ENCODE data around the gene HJV. TPM values are rescaled to one million over a fixed set of nuclear protein-coding genes. Genes with fewer than 3 reads are reported as not detected.
A peak's percentile ranks its signal among the peaks of the same experiment; 100 is the strongest.

The HJV gene
- total RNA-seq, 1 experiment from 2014 or later, result not detected

GRCh38 chr1:145985129-145985501 lies 36.4 kb downstream of the HJV start:
- DNase-seq (no peak), ATAC-seq (no peak)
- Histone ChIP-seq H3F3A (ENCODE audit: low read length, unreplicated experiment) (no peaks in the 10 kb centered on the region), H3K4me1 (ENCODE audit: insufficient read depth, low read length) (peaks cover 38% of the 10 kb centered on the region), H3K79me2 (ENCODE audit: low read length) (no peaks in the 10 kb centered on the region), H3K27ac (ENCODE audit: low read length) (peak overlapping the region; percentile 17), H3K27me3 (ENCODE audit: low read length) (no peaks in the 10 kb centered on the region), H3K9ac (ENCODE audit: low read length) (no peak overlapping the region), H3K4me2 (ENCODE audit: low read length) (peak overlapping the region; percentile 66), H3K36me3 (ENCODE audit: low read depth, low read length) (no peaks in the 10 kb centered on the region), H3K9me2 (replicated peaks; ENCODE audit: low read length) (no peaks in the 10 kb centered on the region), H3K4me3 (ENCODE audit: low read length) (no peak overlapping the region), H3K9me3 (ENCODE audit: low read length) (no peaks in the 10 kb centered on the region), H2AFZ (ENCODE audit: low read length) (peak overlapping the region; percentile 67; the same call in 1 of the 2 replicates), H4K20me1 (ENCODE audit: low read length) (no peaks in the 10 kb centered on the region)
- TF ChIP-seq EZH2phosphoT487 (IDR thresholded peaks at IDR 0.05; ENCODE audit: borderline replicate concordance, low read length) (no peak), CTCF (conservative IDR thresholded peaks at IDR 0.05; ENCODE audit: low read depth, low read length) (no peak)
- ChIA-PET POLR2A (ENCODE audit: unreplicated experiment) (no interaction called here), CTCF (no interaction called here)
- no TSS peak for BruUV-seq (replicated peaks)
- intact Hi-C loops (cut with micrococcal nuclease), result no loop called here

GRCh38 chr1:145983960-145984830 lies 37.3 kb downstream of the HJV start:
- Histone ChIP-seq H3K27me3 (ENCODE audit: low read length) (no peaks in the 10 kb centered on the region), H3K9me3 (ENCODE audit: low read length) (no peaks in the 10 kb centered on the region), H3K4me2 (ENCODE audit: low read length) (no peak overlapping the region), H4K20me1 (ENCODE audit: low read length) (no peaks in the 10 kb centered on the region), H3K4me3 (ENCODE audit: low read length) (no peak overlapping the region), H3K4me1 (ENCODE audit: insufficient read depth, low read length) (peaks cover 45% of the 10 kb centered on the region), H3K9me2 (replicated peaks; ENCODE audit: low read length) (no peaks in the 10 kb centered on the region), H3F3A (ENCODE audit: low read length, unreplicated experiment) (no peaks in the 10 kb centered on the region), H3K27ac (ENCODE audit: low read length) (no peak overlapping the region), H3K9ac (ENCODE audit: low read length) (no peak overlapping the region), H3K36me3 (ENCODE audit: low read depth, low read length) (no peaks in the 10 kb centered on the region), H3K79me2 (ENCODE audit: low read length) (no peaks in the 10 kb centered on the region), H2AFZ (ENCODE audit: low read length) (no peak overlapping the region)
- BruUV-seq (replicated peaks), result no TSS peak
- DNase-seq (no peak), ATAC-seq (no peak)
- POLR2A ChIA-PET (ENCODE audit: unreplicated experiment), result no interaction called here
- CTCF ChIA-PET, result no interaction called here
- intact Hi-C loops (cut with micrococcal nuclease), result no loop called here
- TF ChIP-seq EZH2phosphoT487 (IDR thresholded peaks at IDR 0.05; ENCODE audit: borderline replicate concordance, low read length) (no peak), CTCF (conservative IDR thresholded peaks at IDR 0.05; ENCODE audit: low read depth, low read length) (no peak), EZH2 (IDR thresholded peaks at IDR 0.05; ENCODE audit: low read length, unreplicated experiment) (no peak)

GRCh38 chr1:145983206-145983675 lies 38.3 kb downstream of the HJV start:
- Histone ChIP-seq H4K20me1 (ENCODE audit: low read length) (no peaks in the 10 kb centered on the region), H3K27me3 (ENCODE audit: low read length) (no peaks in the 10 kb centered on the region), H3K4me1 (ENCODE audit: insufficient read depth, low read length) (peaks cover 55% of the 10 kb centered on the region), H3K36me3 (ENCODE audit: low read depth, low read length) (no peaks in the 10 kb centered on the region), H3K4me3 (ENCODE audit: low read length) (no peak overlapping the region), H3K9me2 (replicated peaks; ENCODE audit: low read length) (no peaks in the 10 kb centered on the region), H3K27ac (ENCODE audit: low read length) (no peak overlapping the region; the same call in 1 of the 2 replicates), H3F3A (ENCODE audit: low read length, unreplicated experiment) (no peaks in the 10 kb centered on the region), H3K4me2 (ENCODE audit: low read length) (0 out of 2 replicates have a peak overlapping the region, but pooled peaks have one; percentile 4), H3K9ac (ENCODE audit: low read length) (no peak overlapping the region), H2AFZ (ENCODE audit: low read length) (peak overlapping the region; percentile 11), H3K79me2 (ENCODE audit: low read length) (no peaks in the 10 kb centered on the region), H3K9me3 (ENCODE audit: low read length) (no peaks in the 10 kb centered on the region)
- no peak for ATAC-seq
- peak; percentile 40 for DNase-seq
- ChIA-PET CTCF (no interaction called here), POLR2A (ENCODE audit: unreplicated experiment) (no interaction called here)
- no peak for TF ChIP-seq EZH2 (IDR thresholded peaks at IDR 0.05; ENCODE audit: low read length, unreplicated experiment)
- TF ChIP-seq EZH2phosphoT487 (IDR thresholded peaks at IDR 0.05; ENCODE audit: borderline replicate concordance, low read length), result no peak
- TF ChIP-seq CTCF (conservative IDR thresholded peaks at IDR 0.05; ENCODE audit: low read depth, low read length), result no peak
- no TSS peak for BruUV-seq (replicated peaks)
- intact Hi-C loops (cut with micrococcal nuclease), result no loop called here
